GM21515 (cell line): Measurements from ENCODE around the gene DENND1A.

ENCODE experiments used
- ATAC-seq: cut with Tn5 transposase; IDR thresholded peaks from one replicate; pipeline ENCODE4 v1.9.1; 2021; ENCODE audit not compliant: unreplicated experiment

Gene DENND1A

DNA sequence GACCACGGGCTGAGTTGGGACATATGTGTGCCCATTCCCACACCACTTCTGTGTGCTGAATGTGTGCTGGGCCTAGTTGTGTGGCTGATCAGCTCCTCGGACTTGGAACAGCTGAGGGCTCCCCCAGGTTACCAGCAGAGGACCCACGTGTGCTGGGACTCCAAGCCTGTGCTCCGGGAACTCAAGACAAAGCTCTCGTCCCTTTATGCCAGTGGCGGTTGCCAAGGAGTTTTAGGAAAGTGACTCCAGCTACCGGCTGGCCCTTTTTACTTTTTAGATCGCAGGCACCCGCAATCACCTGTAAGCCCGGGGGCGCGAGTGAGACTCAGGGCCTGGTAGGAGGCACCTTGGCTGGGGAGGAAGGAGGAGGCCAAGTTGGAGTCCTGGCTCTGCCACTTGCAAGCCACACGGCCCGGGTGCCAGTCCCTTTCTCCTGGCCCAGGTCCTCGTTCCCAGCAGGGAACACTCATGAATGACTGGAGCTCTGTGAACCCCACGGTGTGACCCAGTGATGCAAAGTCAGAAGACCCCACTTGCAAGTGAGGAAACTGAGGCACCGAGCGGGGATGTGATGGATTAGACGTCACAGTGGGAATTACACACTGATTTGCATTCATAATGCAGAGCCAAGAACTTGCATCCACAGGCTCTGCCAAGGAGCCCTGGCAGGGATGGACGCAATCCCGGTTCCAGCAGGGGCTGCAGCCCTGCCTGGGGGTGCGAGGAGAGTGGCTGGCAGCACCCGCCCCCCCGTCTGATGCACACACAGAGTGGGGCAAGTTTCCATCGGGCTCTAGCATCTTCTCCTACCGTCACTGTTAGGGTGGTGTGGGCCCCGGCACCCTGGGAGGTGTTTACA is 547.0 kb downstream of the DENND1A start:
- no peak for ATAC-seq

DNA sequence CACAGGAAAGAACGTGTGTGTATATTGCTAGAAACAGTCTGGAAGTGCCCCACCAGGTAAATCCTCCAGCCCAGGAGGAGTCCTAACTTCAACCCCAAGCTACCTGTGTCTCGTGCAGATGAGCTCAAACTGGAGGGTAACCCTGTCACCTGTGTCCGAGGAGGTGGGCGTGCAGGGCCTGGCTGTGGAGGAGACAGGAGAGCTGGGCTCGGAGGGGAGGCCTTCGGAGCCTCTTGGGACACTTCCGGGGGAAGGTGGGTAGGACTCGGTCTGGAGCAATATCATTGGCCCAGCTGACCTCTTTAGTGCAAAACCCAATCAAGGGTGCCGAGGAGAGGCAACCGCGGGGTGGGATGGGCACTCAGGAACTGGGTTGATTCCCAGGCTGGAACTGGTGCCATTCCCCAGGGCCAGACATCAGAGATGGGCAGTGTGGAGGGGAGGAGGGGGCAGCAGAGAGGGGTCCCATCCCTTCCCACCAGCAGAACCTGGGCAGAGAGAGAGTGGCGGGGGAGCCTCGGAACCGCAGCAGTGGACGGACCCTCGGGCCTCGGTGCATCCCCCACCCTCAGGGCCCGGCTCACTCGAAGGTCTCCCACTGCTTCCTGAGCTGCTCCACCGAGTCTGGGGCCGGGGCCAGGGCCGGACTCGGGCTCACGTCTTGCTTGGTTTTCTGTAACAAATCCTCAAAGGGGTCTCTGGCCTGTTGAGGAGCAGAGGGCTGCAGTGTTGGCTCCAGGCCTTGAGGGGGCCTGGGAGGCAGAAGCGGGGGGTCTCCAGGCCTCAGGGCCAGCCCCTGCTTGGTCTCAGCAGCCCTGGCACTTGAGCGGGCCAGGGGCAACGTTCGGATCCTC is 548.8 kb downstream of the DENND1A start:
- no peak for ATAC-seq

DNA sequence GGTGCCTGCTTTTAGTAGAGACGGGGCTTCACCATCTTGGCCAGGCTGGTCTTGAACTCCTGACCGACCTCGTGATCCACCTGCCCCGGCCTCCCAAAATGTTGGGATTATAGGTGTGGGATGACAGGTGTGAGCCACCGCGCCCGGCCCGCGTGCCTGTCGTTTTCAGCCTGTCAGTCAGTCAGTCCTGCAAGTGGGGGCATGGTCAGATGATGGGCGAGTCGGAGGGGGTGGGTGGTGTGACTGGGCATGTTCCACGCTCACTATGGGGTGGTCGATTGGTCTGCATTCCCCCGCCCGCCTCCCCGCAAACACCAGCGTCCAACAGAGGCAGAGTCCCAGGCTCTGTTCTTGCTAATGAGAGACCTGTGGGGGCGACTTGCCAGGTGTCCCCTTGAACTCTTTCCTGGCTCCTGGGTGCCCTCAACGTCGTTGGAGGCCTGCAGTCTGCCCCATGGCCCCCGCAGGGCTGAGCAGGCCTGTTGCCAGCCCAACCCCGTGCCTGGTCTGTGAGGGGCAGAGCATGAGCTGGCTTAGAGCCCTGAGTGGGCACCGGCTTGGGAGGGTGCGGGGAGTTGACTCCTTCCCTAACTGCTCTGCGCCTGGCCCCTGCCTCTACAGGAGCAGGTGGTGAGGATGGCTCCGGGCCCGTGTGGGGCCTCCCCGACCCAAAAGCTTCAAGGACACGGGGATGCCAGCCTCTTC is 550.8 kb downstream of the DENND1A start:
- ATAC-seq: no peak

DNA sequence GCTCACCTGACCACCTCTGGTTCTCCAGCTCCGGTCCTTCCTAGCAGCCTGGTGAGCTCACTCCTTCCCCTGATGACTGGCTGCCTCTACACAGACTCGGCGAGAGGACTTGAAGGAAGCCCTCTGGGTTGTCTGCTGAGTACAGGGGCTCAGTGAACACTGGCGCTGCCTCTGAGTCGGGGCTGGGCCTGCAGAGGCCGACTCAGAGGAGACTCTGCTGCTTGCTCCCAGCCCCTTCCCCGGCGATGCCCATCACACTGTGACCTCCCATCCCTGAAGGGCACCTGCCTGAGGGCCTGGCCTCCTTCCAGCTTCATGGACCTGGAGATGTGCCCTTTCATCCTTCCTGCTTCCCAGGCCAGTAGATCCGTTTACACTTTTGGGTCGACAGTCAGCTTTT is 551.9 kb downstream of the DENND1A start:
- ATAC-seq: no peak

DNA sequence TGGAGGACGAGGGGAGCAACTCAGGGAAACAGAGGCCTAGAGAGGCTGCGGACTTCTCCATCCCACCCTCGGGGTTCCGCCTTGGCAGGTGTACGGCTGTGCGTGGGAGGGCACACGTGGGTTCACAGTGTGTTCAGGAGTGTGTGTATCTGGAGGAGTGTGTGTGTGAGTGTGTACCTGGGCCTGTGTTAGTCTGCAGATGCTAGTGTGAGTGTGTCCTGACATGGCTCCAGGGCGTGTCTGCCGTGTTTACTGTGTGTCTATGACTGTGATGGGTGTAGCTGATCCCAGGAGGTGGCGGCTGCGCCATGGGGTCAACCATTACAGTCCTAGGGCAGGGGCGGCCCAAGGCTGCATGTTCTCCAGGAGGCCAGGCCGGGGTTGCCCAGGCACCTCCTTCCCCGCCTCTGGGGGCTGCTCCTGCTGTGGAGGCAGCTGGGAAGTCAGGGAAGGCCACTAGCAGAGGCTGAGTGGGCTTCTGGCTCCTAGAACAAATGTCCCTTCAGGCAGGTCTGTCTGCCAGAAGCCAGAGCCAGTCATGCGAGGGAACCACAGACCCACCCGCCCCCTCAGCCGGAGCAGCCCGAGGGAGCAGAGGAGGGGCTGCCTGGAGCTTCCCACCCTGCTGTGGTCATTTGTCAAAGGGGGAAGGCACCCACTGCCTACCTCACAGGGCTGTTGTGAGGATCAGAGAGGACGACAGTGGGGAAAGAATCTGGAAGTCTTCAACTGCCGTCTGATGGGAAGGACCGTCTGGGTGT is 552.5 kb downstream of the DENND1A start:
- ATAC-seq: no peak

DNA sequence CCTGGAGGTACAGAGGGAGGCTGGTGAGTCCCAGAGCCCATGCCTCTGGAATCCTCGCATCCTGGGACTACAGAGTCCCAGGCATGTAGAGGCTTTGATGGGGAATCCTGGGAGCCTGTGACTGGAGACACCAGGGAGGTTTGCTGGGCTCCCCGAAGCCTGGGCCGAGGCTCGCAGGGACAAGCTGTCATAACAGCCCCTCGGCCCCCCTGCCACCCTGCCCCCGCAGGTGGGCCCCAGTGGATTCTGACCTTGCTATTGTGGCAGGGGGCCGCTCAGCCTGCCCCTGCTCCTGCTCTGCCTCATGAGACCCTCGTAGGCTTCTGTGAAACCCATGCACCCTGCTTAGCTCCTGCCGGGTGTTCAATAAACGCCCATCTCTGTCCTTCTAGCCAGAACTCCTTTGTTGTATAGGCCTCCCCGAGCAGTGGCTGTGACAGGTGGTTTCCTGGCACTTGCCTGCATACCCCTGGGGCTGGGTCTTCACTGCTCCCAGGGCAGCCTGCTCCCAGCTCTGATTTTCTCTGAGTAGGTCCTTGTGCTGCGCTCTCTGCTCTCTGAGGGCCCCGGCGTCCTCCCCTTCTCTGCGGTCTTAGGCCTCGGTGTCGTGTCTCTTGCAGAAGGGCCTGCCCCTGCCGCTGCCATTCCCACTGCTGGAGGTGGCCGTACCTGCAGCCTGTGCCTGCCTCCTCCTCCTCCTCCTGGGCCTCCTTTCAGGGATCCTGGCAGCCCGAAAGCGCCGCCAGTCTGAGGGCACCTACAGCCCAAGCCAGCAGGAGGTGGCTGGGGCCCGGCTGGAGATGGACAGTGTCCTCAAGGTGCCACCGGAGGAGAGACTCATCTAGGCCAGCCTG is 553.5 kb downstream of the DENND1A start:
- no peak for ATAC-seq

DNA sequence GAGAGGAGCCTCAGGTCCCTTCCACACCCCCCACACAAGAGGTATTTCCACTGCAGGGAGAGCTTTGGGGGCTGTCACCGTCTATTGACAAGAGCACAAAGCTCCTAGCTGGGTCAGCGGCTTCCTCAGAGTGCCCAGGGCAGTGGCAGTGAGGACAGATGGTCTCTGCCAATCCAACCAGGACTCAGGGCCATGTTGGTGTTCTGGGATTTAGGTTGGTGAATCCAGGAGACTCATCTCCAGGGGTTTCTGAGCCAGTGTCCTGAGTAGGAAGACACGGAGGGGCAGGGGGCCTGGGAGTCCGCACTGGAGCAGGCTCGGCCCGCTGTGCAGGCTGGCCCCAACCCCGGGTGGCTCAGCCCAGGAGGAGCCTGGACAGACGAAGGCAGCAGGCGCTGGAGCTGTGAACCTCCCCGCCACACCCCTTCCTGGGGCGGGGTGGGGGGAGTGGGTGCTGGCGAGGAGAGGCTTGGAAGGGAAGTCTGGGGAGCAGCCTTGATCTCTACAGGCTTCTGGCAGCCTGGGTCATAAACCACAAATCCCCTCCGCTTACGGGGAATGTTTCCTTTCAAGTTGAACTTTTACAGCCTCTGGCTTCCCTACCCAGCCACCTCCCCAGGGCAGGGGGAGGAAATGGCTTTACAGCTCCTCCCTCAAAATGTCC is 554.3 kb downstream of the DENND1A start:
- no peak for ATAC-seq

DNA sequence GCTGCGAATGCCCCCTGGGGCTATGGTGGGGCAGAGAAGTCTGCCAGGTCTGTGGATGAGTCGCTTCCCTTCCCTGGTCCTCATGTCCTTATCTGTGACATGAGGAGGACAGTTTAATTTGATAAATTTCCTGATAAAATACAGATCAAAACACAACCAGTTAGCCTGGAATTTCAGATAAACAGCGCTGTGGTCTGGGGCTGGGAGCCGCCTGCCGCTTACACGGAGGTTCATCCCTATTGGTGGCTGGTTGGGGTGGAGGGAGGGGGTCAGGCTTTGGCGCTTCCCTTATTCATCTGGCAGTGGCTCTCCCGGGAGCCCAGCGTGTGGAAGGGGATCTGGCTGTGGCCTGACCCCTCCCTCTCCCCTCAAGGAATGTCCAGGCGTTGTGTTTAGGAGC is 556.0 kb downstream of the DENND1A start:
- no peak for ATAC-seq

DNA sequence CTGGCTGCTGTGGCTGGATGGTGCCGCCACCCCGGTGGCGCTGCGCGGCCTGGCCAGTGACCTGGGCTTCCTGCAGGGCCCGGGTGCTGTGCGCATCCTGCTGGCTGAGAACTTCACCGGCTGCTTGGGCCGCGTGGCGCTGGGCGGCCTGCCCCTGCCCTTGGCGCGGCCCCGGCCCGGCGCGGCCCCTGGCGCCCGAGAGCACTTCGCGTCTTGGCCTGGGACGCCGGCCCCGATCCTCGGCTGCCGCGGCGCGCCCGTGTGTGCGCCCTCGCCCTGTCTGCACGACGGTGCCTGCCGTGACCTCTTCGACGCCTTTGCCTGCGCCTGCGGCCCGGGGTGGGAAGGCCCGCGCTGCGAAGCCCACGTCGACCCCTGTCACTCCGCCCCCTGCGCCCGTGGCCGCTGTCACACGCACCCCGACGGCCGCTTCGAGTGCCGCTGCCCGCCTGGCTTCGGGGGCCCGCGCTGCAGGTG is 556.4 kb downstream of the DENND1A start:
- ATAC-seq: no peak

DNA sequence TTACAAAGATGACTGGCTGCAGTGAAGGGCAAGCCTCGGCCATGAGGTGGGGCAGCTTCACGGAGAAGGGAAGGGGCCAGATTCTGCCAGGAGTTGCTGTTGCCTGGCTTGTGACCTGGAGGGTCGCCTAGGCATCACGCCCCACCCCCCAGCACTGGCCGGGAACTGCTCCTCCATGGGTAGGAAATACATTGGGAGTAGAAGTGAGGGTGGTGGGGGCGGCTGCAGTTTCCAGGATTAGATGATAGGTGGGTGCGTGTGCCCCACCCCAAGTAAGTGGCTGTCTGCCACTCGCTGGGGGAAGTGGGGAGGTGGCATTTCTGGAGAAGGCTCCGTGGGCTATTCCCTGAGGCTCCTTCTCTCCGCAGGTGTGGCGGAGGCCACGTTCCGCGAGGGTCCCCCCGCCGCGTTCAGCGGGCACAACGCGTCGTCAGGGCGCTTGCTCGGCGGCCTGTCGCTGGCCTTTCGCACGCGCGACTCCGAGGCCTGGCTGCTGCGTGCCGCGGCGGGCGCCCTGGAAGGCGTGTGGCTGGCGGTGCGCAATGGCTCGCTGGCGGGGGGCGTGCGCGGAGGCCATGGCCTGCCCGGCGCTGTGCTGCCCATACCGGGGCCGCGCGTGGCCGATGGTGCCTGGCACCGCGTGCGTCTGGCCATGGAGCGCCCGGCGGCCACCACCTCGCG is 557.0 kb downstream of the DENND1A start:
- ATAC-seq: no peak

DNA sequence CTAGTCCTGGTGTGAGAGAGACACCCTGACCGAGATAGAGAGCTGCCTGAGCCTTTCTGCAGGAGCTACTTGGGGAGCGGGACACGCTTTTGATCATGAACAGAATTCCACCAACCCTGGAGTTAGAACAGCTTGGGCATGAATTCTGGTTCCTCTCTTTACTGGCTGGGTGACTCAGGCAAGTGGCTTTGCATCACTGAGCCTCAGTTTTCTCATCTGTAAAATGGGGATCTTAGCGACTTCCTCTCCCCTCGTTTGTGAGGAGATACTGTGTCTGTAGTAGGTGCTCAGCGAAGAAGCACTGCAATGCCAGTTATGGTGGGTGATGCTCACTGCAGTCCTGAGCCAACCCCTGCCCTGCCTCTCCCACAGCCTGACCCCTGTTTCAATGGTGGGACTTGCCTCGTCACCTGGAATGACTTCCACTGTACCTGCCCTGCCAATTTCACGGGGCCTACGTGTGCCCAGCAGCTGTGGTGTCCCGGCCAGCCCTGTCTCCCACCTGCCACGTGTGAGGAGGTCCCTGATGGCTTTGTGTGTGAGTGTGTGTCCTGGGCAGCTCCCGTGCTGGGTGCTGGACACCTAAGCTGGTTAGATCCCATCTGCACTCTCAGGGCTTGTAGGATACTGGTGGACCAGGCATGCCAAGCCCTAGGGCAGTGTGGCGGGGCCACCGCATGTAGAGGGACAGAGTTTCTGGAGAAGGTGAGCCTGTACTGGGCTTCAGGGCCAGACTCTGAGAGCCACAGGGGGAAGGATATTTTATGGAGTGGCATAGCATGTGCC is 557.9 kb downstream of the DENND1A start:
- ATAC-seq: no peak

DNA sequence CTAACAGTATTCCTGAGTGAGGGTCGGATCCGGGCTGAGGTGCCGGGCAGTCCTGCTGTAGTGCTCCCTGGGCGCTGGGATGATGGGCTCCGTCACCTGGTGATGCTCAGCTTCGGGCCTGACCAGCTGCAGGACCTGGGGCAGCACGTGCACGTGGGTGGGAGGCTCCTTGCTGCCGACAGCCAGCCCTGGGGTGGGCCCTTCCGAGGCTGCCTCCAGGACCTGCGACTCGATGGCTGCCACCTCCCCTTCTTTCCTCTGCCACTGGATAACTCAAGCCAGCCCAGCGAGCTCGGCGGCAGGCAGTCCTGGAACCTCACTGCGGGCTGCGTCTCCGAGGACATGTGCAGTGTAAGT is 558.7 kb downstream of the DENND1A start:
- ATAC-seq: no peak

DNA sequence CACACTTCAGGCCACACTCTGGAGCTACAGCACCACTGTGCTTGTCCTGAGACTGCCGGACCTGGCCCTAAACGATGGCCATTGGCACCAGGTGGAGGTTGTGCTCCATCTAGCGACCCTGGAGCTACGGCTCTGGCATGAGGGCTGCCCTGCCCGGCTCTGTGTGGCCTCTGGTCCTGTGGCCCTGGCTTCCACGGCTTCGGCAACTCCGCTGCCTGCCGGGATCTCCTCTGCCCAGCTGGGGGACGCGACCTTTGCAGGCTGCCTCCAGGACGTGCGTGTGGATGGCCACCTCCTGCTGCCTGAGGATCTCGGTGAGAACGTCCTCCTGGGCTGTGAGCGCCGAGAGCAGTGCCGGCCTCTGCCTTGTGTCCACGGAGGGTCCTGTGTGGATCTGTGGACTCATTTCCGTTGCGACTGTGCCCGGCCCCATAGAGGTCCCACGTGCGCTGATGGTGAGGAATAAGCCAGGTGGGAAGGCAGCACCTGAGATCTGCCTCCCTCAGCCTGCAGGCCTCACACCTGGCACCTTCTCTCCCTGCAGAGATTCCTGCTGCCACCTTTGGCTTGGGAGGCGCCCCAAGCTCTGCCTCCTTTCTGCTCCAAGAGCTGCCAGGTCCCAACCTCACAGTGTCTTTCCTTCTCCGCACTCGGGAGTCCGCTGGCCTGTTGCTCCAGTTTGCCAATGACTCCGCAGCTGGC is 559.2 kb downstream of the DENND1A start:
- no peak for ATAC-seq

DNA sequence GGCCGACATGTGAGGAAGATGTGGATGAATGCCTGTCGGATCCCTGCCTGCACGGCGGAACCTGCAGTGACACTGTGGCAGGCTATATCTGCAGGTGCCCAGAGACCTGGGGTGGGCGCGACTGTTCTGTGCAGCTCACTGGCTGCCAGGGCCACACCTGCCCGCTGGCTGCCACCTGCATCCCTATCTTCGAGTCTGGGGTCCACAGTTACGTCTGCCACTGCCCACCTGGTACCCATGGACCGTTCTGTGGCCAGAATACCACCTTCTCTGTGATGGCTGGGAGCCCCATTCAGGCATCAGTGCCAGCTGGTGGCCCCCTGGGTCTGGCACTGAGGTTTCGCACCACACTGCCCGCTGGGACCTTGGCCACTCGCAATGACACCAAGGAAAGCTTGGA is 559.8 kb downstream of the DENND1A start:
- no peak for ATAC-seq

DNA sequence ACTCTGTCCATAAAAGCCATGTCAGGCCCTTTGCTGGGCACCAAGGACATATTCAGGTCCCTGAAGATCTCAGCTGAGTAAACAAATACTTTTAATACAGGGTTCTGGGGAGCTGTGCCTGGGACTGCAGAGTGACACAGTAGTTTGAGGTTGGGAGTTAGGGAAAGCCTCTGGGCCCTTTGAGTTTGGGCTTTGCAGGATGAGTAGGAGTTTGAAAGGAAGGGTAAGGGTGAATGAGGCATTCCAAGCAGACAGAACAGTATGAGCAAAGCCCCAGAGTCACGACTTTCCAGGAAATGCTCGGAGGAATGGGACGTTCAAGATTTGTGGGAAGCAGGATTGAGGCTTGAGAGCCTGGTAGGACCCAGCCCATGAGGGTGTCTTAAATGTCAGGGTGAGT is 560.6 kb downstream of the DENND1A start:
- ATAC-seq: no peak

DNA sequence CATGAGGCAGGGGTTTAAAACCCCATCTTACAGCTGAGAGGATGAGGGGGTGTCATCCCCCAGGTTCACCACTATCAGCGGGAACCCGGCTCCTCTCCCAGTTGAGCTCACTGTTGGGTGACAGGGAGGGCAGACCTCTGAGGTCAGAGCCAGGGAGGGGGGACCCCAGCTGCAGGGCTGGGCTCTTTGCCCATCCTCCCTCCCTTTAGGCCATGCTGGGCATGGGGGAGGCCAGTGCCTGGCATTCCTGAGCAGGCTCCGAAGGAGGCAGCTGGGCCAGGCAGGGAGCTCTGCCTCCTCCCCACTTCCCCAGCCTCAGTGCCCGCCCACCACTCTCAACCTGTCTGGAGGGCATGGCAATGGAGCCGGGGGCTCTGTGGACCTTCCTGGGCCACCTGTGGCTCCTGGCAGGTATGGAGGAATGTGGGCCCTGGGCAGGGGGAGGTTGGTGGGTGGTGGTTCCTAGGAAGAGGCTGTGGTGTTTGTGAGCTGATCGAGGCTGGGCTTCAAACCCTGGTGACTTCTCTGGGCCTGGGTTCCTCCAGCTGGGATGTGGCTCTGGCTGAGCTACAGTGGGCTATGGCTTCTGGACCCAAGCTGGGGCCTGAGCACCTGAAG is 561.3 kb downstream of the DENND1A start:
- no peak for ATAC-seq

DNA sequence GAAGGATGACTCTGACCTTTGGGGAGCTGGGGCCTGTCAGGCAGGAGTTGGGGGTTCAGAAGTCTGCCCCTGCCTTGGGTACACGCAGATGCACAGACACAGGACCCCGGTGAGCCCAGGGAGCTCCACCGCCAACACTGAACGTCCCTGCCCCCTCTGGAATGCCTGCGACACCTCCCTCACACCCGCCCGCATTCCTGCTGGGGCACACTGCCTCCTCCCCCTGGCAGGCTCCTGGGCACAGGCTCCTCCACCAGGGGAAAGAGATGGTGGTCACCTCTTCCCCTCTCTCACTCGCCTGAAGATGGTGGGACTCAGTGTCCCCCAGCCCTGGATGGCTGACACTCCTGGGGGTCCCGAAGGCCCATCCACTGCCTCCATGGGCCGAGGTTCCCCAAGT is 561.9 kb downstream of the DENND1A start:
- no peak for ATAC-seq
